Neural progenitor cell (in vitro differentiated cells): ENCODE measurements around the gene RUVBL2. TPM values are rescaled to one million over a fixed set of nuclear protein-coding genes. Genes with fewer than 3 reads are reported as not detected.

ENCODE experiments used
- DNase-seq: peaks from one replicate; pipeline ENCODE4 v3.0.0-alpha.2; 2016; ENCODE audit warnings: low spot score
- H2AFZ ChIP-seq: fragments of 200-600 bp; sonication (generic); replicated peaks from 2 replicates; pipeline ENCODE4 v1.6.1; 2016; ENCODE audit warnings: antibody characterized with exemption
- H3F3A ChIP-seq: fragments of 200-600 bp; sonication (generic); 2 replicates; pipeline ENCODE4 v1.6.1; 2016; ENCODE audit warnings: antibody characterized with exemption, low read depth
- H3K27ac ChIP-seq: fragments of 200-600 bp; sonication (generic); 2 replicates; pipeline ENCODE4 v1.5.1; 2016; ENCODE audit warnings: mild to moderate bottlenecking
- H3K27me3 ChIP-seq: fragments of 200-600 bp; sonication (generic); 2 replicates; pipeline ENCODE4 v1.6.1; 2016; ENCODE audit warnings: mild to moderate bottlenecking, moderate library complexity
- H3K36me3 ChIP-seq: fragments of 200-600 bp; sonication (generic); 2 replicates; pipeline ENCODE4 v1.5.1; 2016
- H3K4me1 ChIP-seq: fragments of 200-600 bp; sonication (generic); 2 replicates; pipeline ENCODE4 v1.6.1; 2016; ENCODE audit warnings: mixed run types
- H3K4me2 ChIP-seq: fragments of 200-600 bp; sonication (generic); 2 replicates; pipeline ENCODE4 v1.6.1; 2016
- H3K4me3 ChIP-seq: fragments of 200-600 bp; sonication (generic); 2 replicates; pipeline ENCODE4 v1.5.1; 2016
- H3K79me2 ChIP-seq: fragments of 200-600 bp; sonication (generic); 2 replicates; pipeline ENCODE4 v1.6.1; 2016; ENCODE audit warnings: low read depth
- H3K9ac ChIP-seq: fragments of 200-600 bp; sonication (generic); 2 replicates; pipeline ENCODE4 v1.6.1; 2016
- H3K9me3 ChIP-seq: fragments of 200-600 bp; sonication (generic); 2 replicates; pipeline ENCODE4 v1.5.1; 2016; ENCODE audit warnings: low read depth
- H4K20me1 ChIP-seq: fragments of 200-600 bp; sonication (generic); 2 replicates; pipeline ENCODE4 v1.6.1; 2016; ENCODE audit warnings: low read depth
- H3K27ac Mint-ChIP-seq: 3 replicates; pipeline ENCODE4 v1.8.0; 2021; ENCODE audit warnings: mixed read lengths
- H3K27me3 Mint-ChIP-seq: 2 replicates; pipeline ENCODE4 v1.8.0; 2022; ENCODE audit warnings: low read depth, mild to moderate bottlenecking, inconsistent platforms, moderate library complexity, mixed read lengths; ENCODE audit not compliant: insufficient read depth
- H3K36me3 Mint-ChIP-seq: 3 replicates; pipeline ENCODE4 v1.8.0; 2021; ENCODE audit warnings: mixed read lengths
- H3K4me1 Mint-ChIP-seq: 3 replicates; pipeline ENCODE4 v1.8.0; 2021; ENCODE audit warnings: mixed read lengths
- H3K4me3 Mint-ChIP-seq: 3 replicates; pipeline ENCODE4 v1.8.0; 2021; ENCODE audit warnings: mild to moderate bottlenecking, moderate library complexity, mixed read lengths
- H3K9me3 Mint-ChIP-seq: 3 replicates; pipeline ENCODE4 v1.8.0; 2020; ENCODE audit warnings: mixed read lengths
- CTCF ChIP-seq: fragments of 200-600 bp; sonication (generic); IDR thresholded peaks from 2 replicates; pipeline ENCODE4 v1.5.1; 2017; ENCODE audit warnings: antibody characterized with exemption, mild to moderate bottlenecking
- EZH2phosphoT487 ChIP-seq: fragments of 200-600 bp; sonication (generic); IDR thresholded peaks from 2 replicates; pipeline ENCODE4 v1.6.1; 2017; ENCODE audit warnings: antibody characterized with exemption
- microRNA-seq: library from miRNA; unstranded; fragments of <30 nt; microRNA quantifications from one replicate; pipeline ENCODE4, GENCODE V29; 2016
- small RNA-seq: library from RNA; depleted of rRNA; stranded (forward); fragments of <200 nt; gene quantifications from one replicate; pipeline ENCODE3, GENCODE V24; 2015
- total RNA-seq: library from RNA; depleted of rRNA; stranded (reverse); fragments of >200 nt; gene quantifications from 2 replicates; pipeline ENCODE4 v1.2.3, GENCODE V29; 2015; ENCODE audit warnings: low replicate concordance

The RUVBL2 gene
- total RNA-seq, 1 donor from 2014 or later: 67.0 TPM

GRCh38 chr19:49064768-49065611, 71.3 kb downstream of the RUVBL2 start, which contains the start of gene NTF4:
Gene NTF4, minus strand, starts transcription at chr19:49064818. Its CDS starts 2,821 bp downstream, at chr19:49061997.
- Histone ChIP-seq H3K27me3 (peaks cover 84% of the 10 kb centered on the region), H4K20me1 (no peaks in the 10 kb centered on the region), H3K9ac (no peak within 1 kb of the TSS), H3K9me3 (no peaks in the 10 kb centered on the region), H2AFZ (peak within 1 kb of the TSS; percentile 61), H3K27ac (no peak within 1 kb of the TSS), H3K4me2 (peak within 1 kb of the TSS; percentile 77), H3K36me3 (no peaks in the 10 kb centered on the region), H3K4me1 (peaks cover 19% of the 10 kb centered on the region), H3K79me2 (no peaks in the 10 kb centered on the region), H3F3A (peaks cover 20% of the 10 kb centered on the region), H3K4me3 (peak within 1 kb of the TSS; percentile 38)
- TF ChIP-seq EZH2phosphoT487 (peak; percentile 12), CTCF (no peak)
- H3K9me3 Mint-ChIP-seq: peaks cover 9% of the 10 kb centered on the region
- peak within 1 kb of the TSS; percentile 73 for H3K4me3 Mint-ChIP-seq
- DNase-seq: peak; percentile 88
- peaks cover 24% of the 10 kb centered on the region for H3K4me1 Mint-ChIP-seq
- no peak within 1 kb of the TSS for H3K27ac Mint-ChIP-seq
- peaks cover 3% of the 10 kb centered on the region for H3K36me3 Mint-ChIP-seq
- H3K27me3 Mint-ChIP-seq: peaks cover 27% of the 10 kb centered on the region

Small RNA genes within 50 kb of the gene (microRNA-seq; reads per million reads assigned to microRNA genes)
- gene MIR6798: 0.54 reads per million

Small RNA genes within 50 kb of the gene (small RNA-seq; reads per million reads assigned to genes)
- gene MIR6798: not detected

Other genes starting within 250 kb of the RUVBL2 start
- gene IZUMO1, start 247.0 kb upstream of the RUVBL2 start, total RNA-seq: 0.19 and 0.40 TPM in 2 replicates
- gene FUT1, start 241.2 kb upstream of the RUVBL2 start, total RNA-seq: 2.9 and 5.1 TPM in 2 replicates
- gene FGF21, start 238.4 kb upstream of the RUVBL2 start, total RNA-seq: not detected in 2 replicates
- 33.5 and 63.2 TPM in 2 replicates for gene BCAT2, start 182.9 kb upstream of the RUVBL2 start, total RNA-seq
- 11.2 and 27.6 TPM in 2 replicates for gene HSD17B14, start 157.4 kb upstream of the RUVBL2 start, total RNA-seq
- 6.2 and 6.3 TPM in 2 replicates for gene PLEKHA4, start 125.3 kb upstream of the RUVBL2 start, total RNA-seq
- gene PPP1R15A, start 121.5 kb upstream of the RUVBL2 start, total RNA-seq: 10.6 and 19.1 TPM in 2 replicates
- gene TULP2, start 95.1 kb upstream of the RUVBL2 start, total RNA-seq: 0.26 and 0.40 TPM in 2 replicates
- gene NUCB1, start 93.6 kb upstream of the RUVBL2 start, total RNA-seq: 73.5 and 158 TPM in 2 replicates
- 1.6 TPM in 1 of 2 replicates, not detected in the other for gene DHDH, start 60.2 kb upstream of the RUVBL2 start, total RNA-seq
- gene BAX, start 39.0 kb upstream of the RUVBL2 start, total RNA-seq: 35.8 and 79.2 TPM in 2 replicates
- 989 and 1,798 TPM in 2 replicates for gene FTL, start 28.6 kb upstream of the RUVBL2 start, total RNA-seq
- 17.7 and 38.7 TPM in 2 replicates for gene GYS1, start 578 bp upstream of the RUVBL2 start, total RNA-seq
- gene LHB, start 23.2 kb downstream of the RUVBL2 start, total RNA-seq: not detected in 2 replicates
- gene CGB3, start 30.4 kb downstream of the RUVBL2 start, total RNA-seq: not detected in 2 replicates
- 1.0 TPM in 1 of 2 replicates, not detected in the other for gene CGB2, start 38.0 kb downstream of the RUVBL2 start, total RNA-seq
- not detected in 2 replicates for gene CGB1, start 43.0 kb downstream of the RUVBL2 start, total RNA-seq
- not detected in 2 replicates for gene CGB5, start 50.0 kb downstream of the RUVBL2 start, total RNA-seq
- not detected in 2 replicates for gene CGB8, start 55.2 kb downstream of the RUVBL2 start, total RNA-seq
- 0.31 TPM in 1 of 2 replicates, not detected in the other for gene CGB7, start 63.9 kb downstream of the RUVBL2 start, total RNA-seq
- 0.46 and 3.8 TPM in 2 replicates for gene NTF4, start 70.9 kb downstream of the RUVBL2 start, total RNA-seq
- 0.11 TPM in 1 of 2 replicates, not detected in the other for gene KCNA7, start 78.8 kb downstream of the RUVBL2 start, total RNA-seq
- 162 and 365 TPM in 2 replicates for gene SNRNP70, start 91.6 kb downstream of the RUVBL2 start, total RNA-seq
- 9.2 and 9.7 TPM in 2 replicates for gene LIN7B, start 120.5 kb downstream of the RUVBL2 start, total RNA-seq
- gene C19orf73, start 125.3 kb downstream of the RUVBL2 start, total RNA-seq: 1.7 TPM in 1 of 2 replicates, not detected in the other
- 1.8 and 12.0 TPM in 2 replicates for gene PPFIA3, start 125.7 kb downstream of the RUVBL2 start, total RNA-seq
- 0.31 TPM in 1 of 2 replicates, not detected in the other for gene HRC, start 161.5 kb downstream of the RUVBL2 start, total RNA-seq
- gene TRPM4, start 163.9 kb downstream of the RUVBL2 start, total RNA-seq: 3.1 and 11.2 TPM in 2 replicates